Right lung (tissue), 5 donors: ENCODE measurements around the gene COL26A1. TPM values are rescaled to one million over a fixed set of nuclear protein-coding genes. Genes with fewer than 3 reads are reported as not detected.
"Not testable (repeated sequence)": the region's sequence is repeated elsewhere in the genome, so short reads cannot be mapped to it uniquely, and the experiment has no call there.

ENCODE experiments used
- DNase-seq, 2 donors: peaks; one replicate each; pipeline ENCODE4 v3.0.0-alpha.2; 2013
- polyA plus RNA-seq, 5 donors: library from polyadenylated mRNA; unstranded; fragments of 120-200 nt; gene quantifications; one replicate each; pipeline versions ENCODE4 v1.2.1 to v1.2.3, GENCODE V29; 2013; ENCODE audit warnings: inconsistent platforms in 1 of 5, low replicate concordance in 1 of 5; ENCODE audit not compliant: insufficient read length in 5 of 5, insufficient read depth in 1 of 5

The COL26A1 gene
- polyA plus RNA-seq, 5 donors = 5.9 to 8.6 (median 6.0) TPM

- DNase-seq = not testable (repeated sequence)
Measured at GRCh38 chr7:101491442-101491841, 128.8 kb downstream of the COL26A1 start.

GRCh38 chr7:101494602-101495329 lies 132.1 kb downstream of the COL26A1 start:
- DNase-seq = no peak

GRCh38 chr7:101496017-101496416 lies 133.3 kb downstream of the COL26A1 start:
- DNase-seq = no peak

- no peak for DNase-seq
Measured at GRCh38 chr7:101501351-101501750, 138.7 kb downstream of the COL26A1 start.

- DNase-seq = no peak
Measured at GRCh38 chr7:101502466-101503098, 139.9 kb downstream of the COL26A1 start.

GRCh38 chr7:101505510-101505909 lies 142.8 kb downstream of the COL26A1 start:
- DNase-seq = not testable (repeated sequence)

GRCh38 chr7:101506531-101506930 lies 143.9 kb downstream of the COL26A1 start:
- DNase-seq = no peak

GRCh38 chr7:101507327-101507726 lies 144.7 kb downstream of the COL26A1 start:
- DNase-seq = no peak

- peak; percentile 65 to 75 for DNase-seq
Measured at GRCh38 chr7:101507791-101508252, 145.1 kb downstream of the COL26A1 start.

- no peak for DNase-seq
Measured at GRCh38 chr7:101510297-101510696, 147.6 kb downstream of the COL26A1 start.

- no peak for DNase-seq
Measured at GRCh38 chr7:101511965-101512364, 149.3 kb downstream of the COL26A1 start.

GRCh38 chr7:101516851-101517250 lies 154.2 kb downstream of the COL26A1 start:
- no peak for DNase-seq

- no peak for DNase-seq
Measured at GRCh38 chr7:101517304-101517703, 154.6 kb downstream of the COL26A1 start.

GRCh38 chr7:101518336-101518735 lies 155.7 kb downstream of the COL26A1 start:
- peak; percentile 55 to 58 for DNase-seq

GRCh38 chr7:101519324-101520023 lies 156.8 kb downstream of the COL26A1 start:
- peak; percentile 70 to 76 for DNase-seq

- no peak for DNase-seq
Measured at GRCh38 chr7:101521430-101521925, 158.8 kb downstream of the COL26A1 start.

GRCh38 chr7:101522021-101522420 lies 159.3 kb downstream of the COL26A1 start:
- no peak for DNase-seq

- peak; percentile 90 to 91 for DNase-seq
Measured at GRCh38 chr7:101527844-101528667, 165.4 kb downstream of the COL26A1 start.

GRCh38 chr7:101529560-101529959 lies 166.9 kb downstream of the COL26A1 start:
- no peak for DNase-seq

GRCh38 chr7:101531726-101532357 lies 169.2 kb downstream of the COL26A1 start:
- DNase-seq = no peak
